ENCODE results near the gene TMEM219. TPM values are rescaled to one million over a fixed set of nuclear protein-coding genes. Genes with fewer than 3 reads are reported as not detected.

Gene TMEM219
- total RNA-seq, 1 donor from 2014 or later, result 139 TPM

GRCh38 chr16:29987371-29988085, 25.6 kb downstream of the TMEM219 start:
- DNase-seq (ENCODE audit: low read depth), result no peak
- no peak overlapping the region for H3K4me3 ChIP-seq (ENCODE audit: low read depth, low read length)
- no peak for TF ChIP-seq CTCF (conservative IDR thresholded peaks at IDR 0.05; ENCODE audit: low read depth, low read length)

- TF ChIP-seq CTCF (conservative IDR thresholded peaks at IDR 0.05; ENCODE audit: low read depth, low read length), result no peak
- no peak for DNase-seq (ENCODE audit: low read depth)
- H3K4me3 ChIP-seq (ENCODE audit: low read depth, low read length), result no peak overlapping the region
Observed at GRCh38 chr16:29988346-29989075, 26.6 kb downstream of the TMEM219 start.

- DNase-seq (ENCODE audit: low read depth), result no peak
- no peak overlapping the region for H3K4me3 ChIP-seq (ENCODE audit: low read depth, low read length)
- no peak for TF ChIP-seq CTCF (conservative IDR thresholded peaks at IDR 0.05; ENCODE audit: low read depth, low read length)
Observed at GRCh38 chr16:29989111-29989858, 27.4 kb downstream of the TMEM219 start.

- no peak for TF ChIP-seq CTCF (conservative IDR thresholded peaks at IDR 0.05; ENCODE audit: low read depth, low read length)
Observed at GRCh38 chr16:29990034-29990433, 28.2 kb downstream of the TMEM219 start.

GRCh38 chr16:29990883-29991570, 29.1 kb downstream of the TMEM219 start:
- no peak for DNase-seq (ENCODE audit: low read depth)
- no peak overlapping the region for H3K4me3 ChIP-seq (ENCODE audit: low read depth, low read length)
- no peak for TF ChIP-seq CTCF (conservative IDR thresholded peaks at IDR 0.05; ENCODE audit: low read depth, low read length)

More at GRCh38 chr16:29990034-29990433, 28.2 kb downstream of the TMEM219 start:
- no peak overlapping the region for H3K4me3 ChIP-seq (ENCODE audit: low read depth, low read length)
- DNase-seq (ENCODE audit: low read depth), result no peak

GRCh38 chr16:29991571-29991904, 29.7 kb downstream of the TMEM219 start:
- DNase-seq (ENCODE audit: low read depth), result no peak
- no peak for TF ChIP-seq CTCF (conservative IDR thresholded peaks at IDR 0.05; ENCODE audit: low read depth, low read length)
- H3K4me3 ChIP-seq (ENCODE audit: low read depth, low read length), result no peak overlapping the region
